DOHH2 (cell line): ENCODE data around the gene MSH6.

Experiments
- H3F3A ChIP-seq: fragments of 200-600 bp; sonication (generic), shearing (Covaris generic); 2 replicates; pipeline ENCODE4 v1.6.0; 2016; ENCODE audit warnings: antibody characterized with exemption, mild to moderate bottlenecking; ENCODE audit not compliant: control insufficient read depth, insufficient read depth
- H3K27ac ChIP-seq: fragments of 200-600 bp; sonication (generic); 2 replicates; pipeline ENCODE4 v1.5.1; 2014; ENCODE audit warnings: low read depth, mild to moderate bottlenecking, low read length, moderate library complexity
- H3K27me3 ChIP-seq: fragments of 200-600 bp; sonication (generic); 2 replicates; pipeline ENCODE4 v1.6.1; 2014; ENCODE audit warnings: mild to moderate bottlenecking, low read length, mixed read lengths; ENCODE audit not compliant: control insufficient read depth
- H3K36me3 ChIP-seq: fragments of 200-600 bp; sonication (generic); 2 replicates; pipeline ENCODE4 v1.6.1; 2014; ENCODE audit warnings: mild to moderate bottlenecking, low read length, moderate library complexity, mixed read lengths; ENCODE audit not compliant: control insufficient read depth
- H3K4me1 ChIP-seq: fragments of 200-600 bp; sonication (generic); 2 replicates; pipeline ENCODE4 v1.6.1; 2014; ENCODE audit warnings: mild to moderate bottlenecking, low read length, mixed read lengths; ENCODE audit not compliant: control insufficient read depth
- H3K4me2 ChIP-seq: fragments of 200-600 bp; sonication (generic); 2 replicates; pipeline ENCODE4 v1.6.0; 2014; ENCODE audit warnings: mild to moderate bottlenecking, low read length, moderate library complexity
- H3K4me3 ChIP-seq: fragments of 200-600 bp; sonication (generic); 2 replicates; pipeline ENCODE4 v1.5.1; 2014; ENCODE audit warnings: mild to moderate bottlenecking, low read length, mixed read lengths
- H3K79me2 ChIP-seq: fragments of 200-600 bp; sonication (generic); 2 replicates; pipeline ENCODE4 v1.6.1; 2014; ENCODE audit warnings: mild to moderate bottlenecking, low read length, mixed read lengths; ENCODE audit not compliant: control insufficient read depth
- H3K9me2 ChIP-seq: fragments of 200-600 bp; sonication (generic); replicated peaks from 2 replicates; pipeline ENCODE4 v1.6.1; 2014; ENCODE audit warnings: mild to moderate bottlenecking, low read length, mixed read lengths; ENCODE audit not compliant: control insufficient read depth
- H3K9me3 ChIP-seq: fragments of 200-600 bp; sonication (generic); 2 replicates; pipeline ENCODE4 v1.6.1; 2014; ENCODE audit warnings: antibody characterized with exemption, low read length, mixed read lengths; ENCODE audit not compliant: control insufficient read depth, insufficient read depth
- H4K20me1 ChIP-seq: fragments of 200-600 bp; sonication (generic); 2 replicates; pipeline ENCODE4 v1.6.0; 2014; ENCODE audit warnings: low read depth, mild to moderate bottlenecking, antibody characterized with exemption, low read length, moderate library complexity; ENCODE audit not compliant: control insufficient read depth, insufficient read depth
- EZH2phosphoT487 ChIP-seq: fragments of 200-600 bp; sonication (generic); IDR thresholded peaks from 2 replicates; pipeline ENCODE4 v1.6.1; 2017; ENCODE audit warnings: borderline replicate concordance, mild to moderate bottlenecking, antibody characterized with exemption, low read length, moderate library complexity, mixed read lengths
- TF ChIP-seq, protein P1 (sequence below): fragments of 200-600 bp; sonication (generic); IDR thresholded peaks from one replicate; pipeline ENCODE4 v1.5.1; 2014; ENCODE audit warnings: antibody characterized with exemption, mild to moderate bottlenecking, low read depth, low read length; ENCODE audit not compliant: poor library complexity, severe bottlenecking

Gene MSH6

GRCh38 chr2:47803770-47804169 is 20.8 kb downstream of the MSH6 start:
- peaks cover 57% of the 10 kb centered on the region for H3K79me2 ChIP-seq
- H3K36me3 ChIP-seq = peaks cover 100% of the 10 kb centered on the region
- H3K9me2 ChIP-seq = no peaks in the 10 kb centered on the region
- H3K9me3 ChIP-seq = peaks cover 8% of the 10 kb centered on the region; the same call in 1 of the 2 replicates
- H3K4me3 ChIP-seq = no peak overlapping the region
- no peak overlapping the region; the same call in 1 of the 2 replicates for H3K27ac ChIP-seq
- H4K20me1 ChIP-seq = peaks cover 13% of the 10 kb centered on the region; the same call in 1 of the 2 replicates
- H3K4me2 ChIP-seq = no peak overlapping the region
- TF ChIP-seq, protein P1, sequence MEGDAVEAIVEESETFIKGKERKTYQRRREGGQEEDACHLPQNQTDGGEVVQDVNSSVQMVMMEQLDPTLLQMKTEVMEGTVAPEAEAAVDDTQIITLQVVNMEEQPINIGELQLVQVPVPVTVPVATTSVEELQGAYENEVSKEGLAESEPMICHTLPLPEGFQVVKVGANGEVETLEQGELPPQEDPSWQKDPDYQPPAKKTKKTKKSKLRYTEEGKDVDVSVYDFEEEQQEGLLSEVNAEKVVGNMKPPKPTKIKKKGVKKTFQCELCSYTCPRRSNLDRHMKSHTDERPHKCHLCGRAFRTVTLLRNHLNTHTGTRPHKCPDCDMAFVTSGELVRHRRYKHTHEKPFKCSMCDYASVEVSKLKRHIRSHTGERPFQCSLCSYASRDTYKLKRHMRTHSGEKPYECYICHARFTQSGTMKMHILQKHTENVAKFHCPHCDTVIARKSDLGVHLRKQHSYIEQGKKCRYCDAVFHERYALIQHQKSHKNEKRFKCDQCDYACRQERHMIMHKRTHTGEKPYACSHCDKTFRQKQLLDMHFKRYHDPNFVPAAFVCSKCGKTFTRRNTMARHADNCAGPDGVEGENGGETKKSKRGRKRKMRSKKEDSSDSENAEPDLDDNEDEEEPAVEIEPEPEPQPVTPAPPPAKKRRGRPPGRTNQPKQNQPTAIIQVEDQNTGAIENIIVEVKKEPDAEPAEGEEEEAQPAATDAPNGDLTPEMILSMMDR = no peak
- TF ChIP-seq EZH2phosphoT487 = no peak
- no peaks in the 10 kb centered on the region for H3K27me3 ChIP-seq
- H3K4me1 ChIP-seq = peaks cover 16% of the 10 kb centered on the region
- peaks cover 69% of the 10 kb centered on the region for H3F3A ChIP-seq

DNA sequence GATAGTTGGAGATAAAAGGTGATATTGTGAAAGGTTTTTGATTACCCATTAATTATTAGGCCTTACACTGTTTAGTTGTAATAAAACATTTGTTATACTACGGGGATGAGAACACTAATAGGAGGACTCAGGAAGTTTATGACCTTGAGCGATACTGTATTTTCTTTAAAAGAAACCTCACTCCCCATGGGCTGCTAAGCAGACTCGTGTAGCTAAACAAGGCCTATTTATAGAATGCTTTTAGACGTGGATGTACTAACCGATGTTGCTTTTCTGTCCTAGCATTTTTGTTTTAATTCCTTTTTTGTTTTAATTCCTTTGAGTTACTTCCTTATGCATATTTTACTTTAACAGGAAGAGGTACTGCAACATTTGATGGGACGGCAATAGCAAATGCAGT is 22.9 kb downstream of the MSH6 start:
- peaks cover 13% of the 10 kb centered on the region; the same call in 1 of the 2 replicates for H4K20me1 ChIP-seq
- no peak overlapping the region for H3K4me3 ChIP-seq
- H3K27ac ChIP-seq = no peak overlapping the region
- no peak for TF ChIP-seq EZH2phosphoT487
- TF ChIP-seq, protein P1 = no peak
- peaks cover 16% of the 10 kb centered on the region for H3K4me1 ChIP-seq
- peaks cover 81% of the 10 kb centered on the region for H3F3A ChIP-seq
- H3K36me3 ChIP-seq = peaks cover 100% of the 10 kb centered on the region
- peaks cover 36% of the 10 kb centered on the region for H3K79me2 ChIP-seq
- no peaks in the 10 kb centered on the region for H3K9me2 ChIP-seq
- peaks cover 8% of the 10 kb centered on the region; the same call in 1 of the 2 replicates for H3K9me3 ChIP-seq
- no peaks in the 10 kb centered on the region for H3K27me3 ChIP-seq
- no peak overlapping the region for H3K4me2 ChIP-seq

DNA sequence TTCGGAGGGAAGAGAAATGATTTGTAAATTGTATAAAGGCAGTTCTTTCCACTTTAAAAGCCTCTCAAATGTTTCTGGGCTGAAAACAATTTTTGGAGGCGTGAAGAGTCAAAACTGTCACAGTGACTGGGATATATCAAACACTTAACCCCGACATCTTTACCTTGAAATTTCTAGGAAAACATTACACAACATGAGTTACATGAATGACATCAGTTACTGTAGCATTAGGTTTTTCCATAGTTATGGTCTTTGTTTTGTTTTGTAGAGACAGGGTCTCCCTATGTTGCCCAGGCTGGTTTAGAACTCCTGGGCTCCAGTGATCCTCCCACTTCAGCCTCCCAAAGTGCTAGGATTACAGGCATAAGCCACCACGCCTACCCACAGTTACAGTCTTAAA is 25.7 kb downstream of the MSH6 start:
- Histone ChIP-seq H3K79me2 (peaks cover 9% of the 10 kb centered on the region), H3K9me3 (no peaks in the 10 kb centered on the region), H3K27me3 (no peaks in the 10 kb centered on the region), H3K4me2 (no peak overlapping the region), H3K9me2 (no peaks in the 10 kb centered on the region), H3K36me3 (peaks cover 97% of the 10 kb centered on the region), H3K27ac (no peak overlapping the region), H3F3A (peaks cover 90% of the 10 kb centered on the region), H3K4me3 (no peak overlapping the region), H3K4me1 (peaks cover 5% of the 10 kb centered on the region), H4K20me1 (peaks cover 6% of the 10 kb centered on the region; the same call in 1 of the 2 replicates)
- TF ChIP-seq EZH2phosphoT487 = no peak
- TF ChIP-seq, protein P1 = no peak
